ENCODE data around the gene NDUFA5.

DNA sequence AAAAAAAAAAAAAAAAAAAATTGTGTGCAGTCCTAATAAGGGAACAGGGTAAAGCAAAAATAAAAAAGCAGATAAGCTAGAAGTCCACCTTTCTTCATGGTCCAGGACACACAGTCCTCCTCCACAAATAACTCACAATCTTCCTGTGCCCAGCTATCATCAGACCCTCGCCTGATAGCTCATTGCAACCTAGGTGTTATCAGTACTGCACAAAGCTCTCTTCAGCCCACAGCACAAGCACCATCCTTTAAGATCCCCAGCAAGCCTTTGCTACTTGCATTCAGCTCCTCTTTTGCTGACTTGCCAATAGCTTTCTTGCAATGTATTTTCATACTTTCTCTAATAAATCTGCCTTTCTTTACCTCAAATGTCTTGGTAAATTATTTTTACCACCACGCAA is 5.0 kb downstream of the NDUFA5 start:
- TF ChIP-seq POLR2A (IDR thresholded peaks at IDR 0.05), result no peak
- TF ChIP-seq, protein P1, sequence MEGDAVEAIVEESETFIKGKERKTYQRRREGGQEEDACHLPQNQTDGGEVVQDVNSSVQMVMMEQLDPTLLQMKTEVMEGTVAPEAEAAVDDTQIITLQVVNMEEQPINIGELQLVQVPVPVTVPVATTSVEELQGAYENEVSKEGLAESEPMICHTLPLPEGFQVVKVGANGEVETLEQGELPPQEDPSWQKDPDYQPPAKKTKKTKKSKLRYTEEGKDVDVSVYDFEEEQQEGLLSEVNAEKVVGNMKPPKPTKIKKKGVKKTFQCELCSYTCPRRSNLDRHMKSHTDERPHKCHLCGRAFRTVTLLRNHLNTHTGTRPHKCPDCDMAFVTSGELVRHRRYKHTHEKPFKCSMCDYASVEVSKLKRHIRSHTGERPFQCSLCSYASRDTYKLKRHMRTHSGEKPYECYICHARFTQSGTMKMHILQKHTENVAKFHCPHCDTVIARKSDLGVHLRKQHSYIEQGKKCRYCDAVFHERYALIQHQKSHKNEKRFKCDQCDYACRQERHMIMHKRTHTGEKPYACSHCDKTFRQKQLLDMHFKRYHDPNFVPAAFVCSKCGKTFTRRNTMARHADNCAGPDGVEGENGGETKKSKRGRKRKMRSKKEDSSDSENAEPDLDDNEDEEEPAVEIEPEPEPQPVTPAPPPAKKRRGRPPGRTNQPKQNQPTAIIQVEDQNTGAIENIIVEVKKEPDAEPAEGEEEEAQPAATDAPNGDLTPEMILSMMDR (IDR thresholded peaks at IDR 0.05), result no peak
